ENCODE data around the gene TRIO. TPM values are rescaled to one million over a fixed set of nuclear protein-coding genes. Genes with fewer than 3 reads are reported as not detected.

The TRIO gene
- total RNA-seq, 1 experiment from 2014 or later: 68.4 TPM

GRCh38 chr5:14209836-14210235, 66.7 kb downstream of the TRIO start:
- POLR2A ChIA-PET: no interaction called here
- peaks cover 0 to 6% of the 10 kb centered on the region in 2 experiments; a peak in 2 of 4 replicates for H3K4me1 ChIP-seq (ENCODE audit: control insufficient read depth in 1 of 2, insufficient read depth in 2 of 2, low read length in 2 of 2)
- H3K4me3 ChIP-seq (replicated peaks in 1 of 2; ENCODE audit: low read depth in 1 of 2, low read length in 2 of 2): no peak overlapping the region
- H3K4me2 ChIP-seq (ENCODE audit: low read length): no peak overlapping the region
- CTCF ChIA-PET: no interaction called here
- no peak overlapping the region for H2AFZ ChIP-seq (ENCODE audit: low read depth, low read length, poor library complexity, severe bottlenecking)
- H3K27me3 ChIP-seq (ENCODE audit: insufficient read depth, low read length): no peaks in the 10 kb centered on the region
- no peak overlapping the region for H3K27ac ChIP-seq (ENCODE audit: low read depth, low read length)
- H4K20me1 ChIP-seq (ENCODE audit: insufficient read depth): peaks cover 16% of the 10 kb centered on the region; the same call in 1 of the 2 replicates
- intact Hi-C loops (cut with micrococcal nuclease): no loop called here
- DNase-seq (ENCODE audit: low read depth, low spot score): no peak
- TF ChIP-seq EZH2 (IDR thresholded peaks at IDR 0.05): no peak
- TF ChIP-seq ELF1 (IDR thresholded peaks at IDR 0.05; ENCODE audit: borderline replicate concordance, low read depth): no peak
- no peak for TF ChIP-seq CBX3 (IDR thresholded peaks at IDR 0.05; ENCODE audit: low read depth)
- TF ChIP-seq JUND (IDR thresholded peaks at IDR 0.05): no peak
- no peak for TF ChIP-seq SP1 (IDR thresholded peaks at IDR 0.05; ENCODE audit: low read depth)
- TF ChIP-seq SRF (IDR thresholded peaks at IDR 0.05; ENCODE audit: low read depth): no peak
- TF ChIP-seq ZNF274 (IDR thresholded peaks at IDR 0.05; ENCODE audit: low read depth, low read length): no peak
- no peak for TF ChIP-seq POLR2AphosphoS5 (IDR thresholded peaks at IDR 0.05; ENCODE audit: low read depth, low read length)
- TF ChIP-seq ZFX (IDR thresholded peaks at IDR 0.05): no peak
- TF ChIP-seq, protein P1, sequence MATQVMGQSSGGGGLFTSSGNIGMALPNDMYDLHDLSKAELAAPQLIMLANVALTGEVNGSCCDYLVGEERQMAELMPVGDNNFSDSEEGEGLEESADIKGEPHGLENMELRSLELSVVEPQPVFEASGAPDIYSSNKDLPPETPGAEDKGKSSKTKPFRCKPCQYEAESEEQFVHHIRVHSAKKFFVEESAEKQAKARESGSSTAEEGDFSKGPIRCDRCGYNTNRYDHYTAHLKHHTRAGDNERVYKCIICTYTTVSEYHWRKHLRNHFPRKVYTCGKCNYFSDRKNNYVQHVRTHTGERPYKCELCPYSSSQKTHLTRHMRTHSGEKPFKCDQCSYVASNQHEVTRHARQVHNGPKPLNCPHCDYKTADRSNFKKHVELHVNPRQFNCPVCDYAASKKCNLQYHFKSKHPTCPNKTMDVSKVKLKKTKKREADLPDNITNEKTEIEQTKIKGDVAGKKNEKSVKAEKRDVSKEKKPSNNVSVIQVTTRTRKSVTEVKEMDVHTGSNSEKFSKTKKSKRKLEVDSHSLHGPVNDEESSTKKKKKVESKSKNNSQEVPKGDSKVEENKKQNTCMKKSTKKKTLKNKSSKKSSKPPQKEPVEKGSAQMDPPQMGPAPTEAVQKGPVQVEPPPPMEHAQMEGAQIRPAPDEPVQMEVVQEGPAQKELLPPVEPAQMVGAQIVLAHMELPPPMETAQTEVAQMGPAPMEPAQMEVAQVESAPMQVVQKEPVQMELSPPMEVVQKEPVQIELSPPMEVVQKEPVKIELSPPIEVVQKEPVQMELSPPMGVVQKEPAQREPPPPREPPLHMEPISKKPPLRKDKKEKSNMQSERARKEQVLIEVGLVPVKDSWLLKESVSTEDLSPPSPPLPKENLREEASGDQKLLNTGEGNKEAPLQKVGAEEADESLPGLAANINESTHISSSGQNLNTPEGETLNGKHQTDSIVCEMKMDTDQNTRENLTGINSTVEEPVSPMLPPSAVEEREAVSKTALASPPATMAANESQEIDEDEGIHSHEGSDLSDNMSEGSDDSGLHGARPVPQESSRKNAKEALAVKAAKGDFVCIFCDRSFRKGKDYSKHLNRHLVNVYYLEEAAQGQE (IDR thresholded peaks at IDR 0.05; ENCODE audit: low read depth): no peak
- no peak for TF ChIP-seq TCF7L2 (IDR thresholded peaks at IDR 0.05; ENCODE audit: borderline replicate concordance, extremely low read depth, insufficient read depth, insufficient read length)
- no peak for TF ChIP-seq RAD21 (IDR thresholded peaks at IDR 0.05; ENCODE audit: low read depth)
- no peak for TF ChIP-seq EGR1 (IDR thresholded peaks at IDR 0.05; ENCODE audit: low read depth)
- no peak for TF ChIP-seq ZBTB33 (IDR thresholded peaks at IDR 0.05; ENCODE audit: extremely low read depth, insufficient replicate concordance, low read length)
- no peak for TF ChIP-seq FOSL1 (IDR thresholded peaks at IDR 0.05; ENCODE audit: low read depth)
- no peak for TF ChIP-seq SIN3A (IDR thresholded peaks at IDR 0.05; ENCODE audit: low read depth)
- TF ChIP-seq YY1 (IDR thresholded peaks at IDR 0.05; ENCODE audit: extremely low read depth, insufficient replicate concordance, low read depth, low read length): no peak
- no peak for TF ChIP-seq CEBPB (IDR thresholded peaks at IDR 0.05; ENCODE audit: low read depth)
- TF ChIP-seq, protein P2, sequence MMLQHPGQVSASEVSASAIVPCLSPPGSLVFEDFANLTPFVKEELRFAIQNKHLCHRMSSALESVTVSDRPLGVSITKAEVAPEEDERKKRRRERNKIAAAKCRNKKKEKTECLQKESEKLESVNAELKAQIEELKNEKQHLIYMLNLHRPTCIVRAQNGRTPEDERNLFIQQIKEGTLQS (IDR thresholded peaks at IDR 0.05): no peak
- TF ChIP-seq, protein P3, sequence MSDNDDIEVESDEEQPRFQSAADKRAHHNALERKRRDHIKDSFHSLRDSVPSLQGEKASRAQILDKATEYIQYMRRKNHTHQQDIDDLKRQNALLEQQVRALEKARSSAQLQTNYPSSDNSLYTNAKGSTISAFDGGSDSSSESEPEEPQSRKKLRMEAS (IDR thresholded peaks at IDR 0.05): no peak
- RAD21 ChIA-PET (ENCODE audit: low non-redundant PET in 1 of 2, low total read pairs in 2 of 2, uncharacterized antibody in 2 of 2, unreplicated experiment in 2 of 2): no interaction called here
- no peaks in the 10 kb centered on the region for H3K36me3 ChIP-seq (ENCODE audit: control insufficient read depth in 1 of 2, insufficient read depth in 2 of 2, low read length in 2 of 2)
- no peaks in the 10 kb centered on the region for H3K9me3 ChIP-seq (ENCODE audit: control insufficient read depth in 1 of 2, insufficient read depth in 1 of 2, low read depth in 1 of 2, low read length in 2 of 2)
- no TSS peak for BruUV-seq (replicated peaks)
- peaks cover 97% of the 10 kb centered on the region for H3K79me2 ChIP-seq (ENCODE audit: insufficient read depth, low read length)
- H3K9me2 ChIP-seq (ENCODE audit: insufficient read depth): no peaks in the 10 kb centered on the region
- H3K9ac ChIP-seq (ENCODE audit: low read length): no peak overlapping the region
- ATAC-seq: no peak

Data from HCT116 (cell line).